K562 (cell line): Measurements from ENCODE around the gene VDAC1. TPM values are rescaled to one million over a fixed set of nuclear protein-coding genes. Genes with fewer than 3 reads are reported as not detected.

Source experiments
- ATAC-seq: fragments of 200-7000 bp; cut with Tn5 transposase; 3 replicates; pipeline ENCODE4 v1.9.1; 2020; ENCODE audit warnings: moderate library complexity
- BruUV-seq: library from RNA; stranded (reverse); fragments of 400-500 nt; replicated peaks from 2 replicates; lab custom pipeline; 2021; lab: Mats Ljungman, UMichigan
- CTCF ChIA-PET: fragments of 300-600 bp; formaldehyde crosslinking; extraction: SDS; loops from one replicate; lab custom pipeline; 2021; ENCODE audit warnings: low intra/inter-chr PET ratio; lab: Yijun Ruan, JAX
- POLR2A ChIA-PET: fragments of 300-600, 350-650 bp; sonication (Branson Sonifier 250); formaldehyde crosslinking; extraction: SDS; loops from one replicate; lab custom pipeline; 2021; ENCODE audit warnings: antibody characterized with exemption, inconsistent platforms; lab: Yijun Ruan, JAX
- DNase-seq, 4 experiments: peaks; one replicate each; pipeline versions ENCODE4 v3.0.0 to v3.0.0-alpha.2; 2011 to 2018; ENCODE audit warnings: low spot score in 3 of 4, mixed read lengths in 3 of 4; ENCODE audit errors: extremely low read depth in 1 of 4
- FAIRE-seq: peaks from 2 replicates; lab custom pipeline; 2011; peaks lifted over from hg19 to GRCh38; lab: Jason Lieb, UNC
- H2AFZ ChIP-seq: 2 replicates; pipeline ENCODE4 v1.6.0; 2011; ENCODE audit warnings: low read depth, low read length, control low read depth, inconsistent platforms
- H3K27ac ChIP-seq: fragments of 200-600 bp; 3 replicates; pipeline ENCODE4 v1.8.0; 2011; ENCODE audit warnings: low read depth, mild to moderate bottlenecking, control low read depth, inconsistent platforms, low read length, moderate library complexity, mixed read lengths; ENCODE audit errors: extremely low read depth
- H3K27me3 ChIP-seq, 2 experiments: fragments of 300-600 bp in 1 of 2; 2 replicates in 1 of 2; 3 replicates in 1 of 2; pipeline versions ENCODE4 v1.6.0 to v1.8.0; 2011; ENCODE audit warnings: inconsistent platforms in 2 of 2, low read length in 2 of 2, mild to moderate bottlenecking in 1 of 2, mixed read lengths in 1 of 2, moderate library complexity in 1 of 2; ENCODE audit not compliant: control insufficient read depth in 2 of 2, insufficient read depth in 2 of 2
- H3K36me3 ChIP-seq: fragments of 300-600 bp; 3 replicates; pipeline ENCODE4 v1.8.0; 2011; ENCODE audit warnings: mild to moderate bottlenecking, low read length, inconsistent platforms; ENCODE audit not compliant: control insufficient read depth, insufficient read depth
- H3K4me1 ChIP-seq, 2 experiments: fragments of 200-600 bp in 1 of 2; replicated peaks in 1 of 2; 2 replicates in 1 of 2; 3 replicates in 1 of 2; pipeline versions ENCODE4 v1.5.1 to v1.8.0; 2011; ENCODE audit warnings: inconsistent platforms in 2 of 2, low read length in 2 of 2, mild to moderate bottlenecking in 1 of 2, mixed read lengths in 1 of 2, moderate library complexity in 1 of 2; ENCODE audit not compliant: control insufficient read depth in 2 of 2, insufficient read depth in 2 of 2
- H3K4me2 ChIP-seq: 2 replicates; pipeline ENCODE4 v1.6.1; 2011; ENCODE audit warnings: low read length, control low read depth, inconsistent platforms, mixed read lengths; ENCODE audit not compliant: insufficient read depth
- H3K4me3 ChIP-seq: fragments of 200-600 bp; sonication (generic), shearing (Covaris generic); 2 replicates; pipeline ENCODE4 v1.5.1; 2016; ENCODE audit warnings: control low read depth, inconsistent platforms
- H3K79me2 ChIP-seq: fragments of 200-600 bp; 3 replicates; pipeline ENCODE4 v1.8.0; 2011; ENCODE audit warnings: low read length, inconsistent platforms; ENCODE audit not compliant: control insufficient read depth, insufficient read depth
- H3K9ac ChIP-seq, 2 experiments: 2 replicates each; pipeline versions ENCODE4 v1.6.0 to v1.6.1; 2011; ENCODE audit warnings: low read depth in 2 of 2, low read length in 2 of 2, control low read depth in 1 of 2, inconsistent platforms in 1 of 2, mild to moderate bottlenecking in 1 of 2, mixed read lengths in 1 of 2; ENCODE audit not compliant: insufficient read depth in 1 of 2
- H3K9me1 ChIP-seq: one replicate; pipeline ENCODE4 v1.6.0; 2011; ENCODE audit warnings: inconsistent platforms, mild to moderate bottlenecking, low read length, moderate library complexity; ENCODE audit not compliant: control insufficient read depth, insufficient read depth
- H3K9me3 ChIP-seq: replicated peaks from 2 replicates; pipeline ENCODE4 v1.5.1; 2011; ENCODE audit warnings: low read depth, low read length, inconsistent platforms; ENCODE audit not compliant: control insufficient read depth, insufficient read depth
- H4K20me1 ChIP-seq: replicated peaks from 2 replicates; pipeline ENCODE4 v1.6.1; 2011; ENCODE audit warnings: low read length, inconsistent platforms, mixed read lengths; ENCODE audit not compliant: control insufficient read depth, insufficient read depth
- CEBPB ChIP-seq: fragments of 450-650 bp; IDR thresholded peaks from 2 replicates; pipeline ENCODE4 v1.6.1; 2016; ENCODE audit warnings: missing genetic modification characterization, missing compliant biosample characterization
- CEBPG ChIP-seq, 3 experiments: fragments of 200-800 bp in 1 of 3; sonication (Bioruptor generic) in 1 of 3; sonication (generic) in 1 of 3; formaldehyde crosslinking in 1 of 3; IDR thresholded peaks in 2 of 3; conservative IDR thresholded peaks in 1 of 3; 2 replicates each; pipeline versions ENCODE4 v1.6.1 to v1.8.0; 2016 to 2022; ENCODE audit warnings: missing compliant biosample characterization in 2 of 3, missing genetic modification characterization in 2 of 3, mild to moderate bottlenecking in 1 of 3, missing genetic modification reagents in 1 of 3
- CHAMP1 ChIP-seq: fragments of 450-650 bp; IDR thresholded peaks from 2 replicates; pipeline ENCODE4 v1.6.1; 2016; ENCODE audit warnings: mild to moderate bottlenecking
- HSF4 ChIP-seq: fragments of 250-450 bp; sonication (Bioruptor Pico); IDR thresholded peaks from 2 replicates; pipeline ENCODE4 v2.1.2; 2022; ENCODE audit warnings: mild to moderate bottlenecking, moderate library complexity, borderline replicate concordance
- MCM2 ChIP-seq: fragments of 450-650 bp; IDR thresholded peaks from 2 replicates; pipeline ENCODE4 v1.6.1; 2017; ENCODE audit warnings: low read depth, mild to moderate bottlenecking
- RBM34 ChIP-seq: fragments of 200-400 bp; formaldehyde crosslinking; IDR thresholded peaks from 2 replicates; pipeline ENCODE4 v1.6.1; 2018; ENCODE audit warnings: low read length, borderline replicate concordance; ENCODE audit not compliant: insufficient read depth
- WGBS: fragments of 100-300 bp; shearing (Covaris generic); methylation state at CpG from one replicate; pipeline ENCODE4 v1.1.6; 2016; ENCODE audit warnings: low coverage, mixed read lengths; ENCODE audit not compliant: insufficient coverage; ENCODE audit errors: missing lambda C conversion rate; 5-methylcytosine and 5-hydroxymethylcytosine counted together
- in situ Hi-C: fragments of 300-500 bp; cut with MboI; formaldehyde crosslinking; loops from 4 replicates; pipeline ENCODE4 v1.15.0; 2018; ENCODE audit warnings: inconsistent platforms, mixed read lengths
- intact Hi-C: fragments of 100-400 bp; cut with micrococcal nuclease; formaldehyde crosslinking; loops from 2 replicates; pipeline ENCODE4 v1.14.2; 2022
- polyA plus RNA-seq, 8 experiments: library from polyadenylated mRNA; depleted of rRNA in 4 of 8; stranded (reverse) in 5 of 8; unstranded in 3 of 8; fragments of >200 nt; fragmentation: Nextera tagmentation in 2 of 8; fragmentation: Illumina TruSeq in 1 of 8; extraction: Ambion mirVana in 2 of 8; extraction: Trizol in 1 of 8; gene quantifications; 2 replicates each; pipeline versions ENCODE4 v1.2.1 to v1.2.3, GENCODE V29; 2011 to 2014; ENCODE audit warnings: inconsistent platforms in 1 of 8, missing spikeins in 1 of 8
- total RNA-seq, 7 experiments: library from RNA; depleted of rRNA in 6 of 7; stranded (reverse); fragments of >200 nt in 6 of 7; fragmentation: Illumina TruSeq in 2 of 7; extraction: Trizol in 2 of 7; gene quantifications; 2 replicates each; pipeline versions ENCODE4 v1.2.1 to v1.2.3, GENCODE V29; 2011 to 2021; ENCODE audit warnings: low replicate concordance in 1 of 7

The VDAC1 gene
- total and polyA plus RNA-seq, 9 of the 15 experiments (the other 6 are each of a cell fraction or from before 2014, with no cell fraction given), result 168 to 366 (median 293) TPM

- Histone ChIP-seq H3K9ac (no peak overlapping the region), H3K4me3 (no peak overlapping the region), H3K27ac (no peak overlapping the region), H3K79me2 (no peaks in the 10 kb centered on the region), H2AFZ (no peak overlapping the region), H3K4me2 (no peak overlapping the region), H3K9me1 (no peaks in the 10 kb centered on the region), H3K27me3 (peaks cover 22 to 46% of the 10 kb centered on the region in 2 experiments), H3K36me3 (no peaks in the 10 kb centered on the region), H3K4me1 (no peaks in the 10 kb centered on the region), H4K20me1 (no peaks in the 10 kb centered on the region), H3K9me3 (no peaks in the 10 kb centered on the region)
- intact Hi-C loops, result no loop called here
- POLR2A ChIA-PET, result interaction anchor here (0.7 to 0.8 kb wide), 2 partner anchors 76 to 677 kb away, joined by 3 read pairs; no protein-coding TSS in a partner anchor
- FAIRE-seq, result no peak
- BruUV-seq, result no TSS peak
- CTCF ChIA-PET, result no interaction called here
- in situ Hi-C loops, result no loop called here
- 6% methylated on average over 2 of the region's 2 CpGs for WGBS
- TF ChIP-seq RBM34, result no peak
- TF ChIP-seq CEBPG (CRISPR knock-in tag; IDR thresholded peaks at IDR 0.05), result no peak
- TF ChIP-seq CEBPG (tag; conservative IDR thresholded peaks at IDR 0.05 in 1 of 2, IDR thresholded peaks at IDR 0.05 in 1 of 2), result 0 out of 4 replicates have a peak, but pooled peaks of 1 of the 2 experiments have one; percentile 14
- 0 out of 2 replicates have a peak, but pooled peaks have one; percentile 16 for TF ChIP-seq CEBPB (tag)
- no peak for TF ChIP-seq HSF4 (CRISPR knock-in tag)
- TF ChIP-seq CHAMP1, result no peak
- TF ChIP-seq MCM2, result no peak
- no peak for ATAC-seq
- no peak for DNase-seq
These were observed 46.5 kb upstream of the VDAC1 start for GRCh38 chr5:134051305-134051704.
